HCT116 (cell line): ENCODE measurements around the gene CFAP221. TPM values are rescaled to one million over a fixed set of nuclear protein-coding genes. Genes with fewer than 3 reads are reported as not detected.

ENCODE experiments used
- ATAC-seq: fragments of 200-7000 bp; cut with Tn5 transposase; 2 replicates; pipeline ENCODE4 v1.9.1; 2020; ENCODE audit warnings: mild to moderate bottlenecking, moderate library complexity
- BruUV-seq: library from RNA; stranded (reverse); fragments of 400-500 nt; replicated peaks from 2 replicates; lab custom pipeline; 2021; lab: Mats Ljungman, UMichigan
- CTCF ChIA-PET: fragments of 300-600 bp; sonication (Branson Sonifier 250); formaldehyde crosslinking; loops from one replicate; lab custom pipeline; 2021; ENCODE audit warnings: antibody characterized with exemption; lab: Charles Lee
- POLR2A ChIA-PET: fragments of 300-600, 350-600 bp; sonication (Branson Sonifier 250); formaldehyde crosslinking; loops from one replicate; lab custom pipeline; 2021; ENCODE audit warnings: antibody characterized with exemption; lab: Charles Lee
- RAD21 ChIA-PET, 2 experiments: fragments of 300-600 bp; sonication (Branson Sonifier 250); formaldehyde crosslinking; loops; one replicate each; lab custom pipeline; 2023; ENCODE audit warnings: low total read pairs in 2 of 2; ENCODE audit not compliant: uncharacterized antibody in 2 of 2, unreplicated experiment in 2 of 2, low non-redundant PET in 1 of 2; lab: Charles Lee
- DNase-seq: peaks from one replicate; pipeline ENCODE4 v3.0.0-alpha.2; 2010; ENCODE audit warnings: low read depth, low spot score
- H2AFZ ChIP-seq: fragments of 200-600 bp; shearing (Covaris generic), sonication (generic); 2 replicates; pipeline ENCODE4 v1.6.1; 2017; ENCODE audit warnings: low read depth, mixed run types, mixed read lengths, antibody characterized with exemption, low read length; ENCODE audit not compliant: poor library complexity, severe bottlenecking
- H3K27ac ChIP-seq: 2 replicates; pipeline ENCODE4 v1.5.1; 2012; ENCODE audit warnings: low read depth, low read length
- H3K27me3 ChIP-seq: fragments of 200-600 bp; sonication (generic); 2 replicates; pipeline ENCODE4 v1.6.1; 2016; ENCODE audit warnings: mixed run types, low read length, mixed read lengths; ENCODE audit not compliant: insufficient read depth
- H3K36me3 ChIP-seq, 2 experiments: fragments of 200-500 bp in 1 of 2; fragments of 200-600 bp in 1 of 2; sonication (Bioruptor generic) in 1 of 2; sonication (generic) in 1 of 2; 2 replicates each; pipeline versions ENCODE4 v1.5.1 to v1.6.1; 2014 to 2016; ENCODE audit warnings: low read length in 2 of 2, inconsistent platforms in 1 of 2, mixed read lengths in 1 of 2, mixed run types in 1 of 2; ENCODE audit not compliant: insufficient read depth in 2 of 2, control insufficient read depth in 1 of 2
- H3K4me1 ChIP-seq, 2 experiments: fragments of 200-600 bp in 1 of 2; sonication (generic) in 1 of 2; 2 replicates each; pipeline versions ENCODE4 v1.5.1 to v1.6.1; 2012 to 2017; ENCODE audit warnings: low read length in 2 of 2, inconsistent platforms in 1 of 2, mild to moderate bottlenecking in 1 of 2, mixed read lengths in 1 of 2, mixed run types in 1 of 2, moderate library complexity in 1 of 2; ENCODE audit not compliant: insufficient read depth in 2 of 2, control insufficient read depth in 1 of 2
- H3K4me2 ChIP-seq: fragments of 200-600 bp; sonication (generic); 2 replicates; pipeline ENCODE4 v1.6.1; 2017; ENCODE audit warnings: mixed run types, low read length, mixed read lengths
- H3K4me3 ChIP-seq, 2 experiments: fragments of 200-600 bp in 1 of 2; sonication (generic) in 1 of 2; replicated peaks in 1 of 2; 2 replicates each; pipeline ENCODE4 v1.5.1; 2011 to 2016; ENCODE audit warnings: low read length in 2 of 2, control low read depth in 1 of 2, low read depth in 1 of 2, mild to moderate bottlenecking in 1 of 2, mixed read lengths in 1 of 2, mixed run types in 1 of 2
- H3K79me2 ChIP-seq: fragments of 200-600 bp; sonication (generic); 2 replicates; pipeline ENCODE4 v1.6.1; 2017; ENCODE audit warnings: mild to moderate bottlenecking, mixed run types, low read length, moderate library complexity, mixed read lengths; ENCODE audit not compliant: insufficient read depth
- H3K9ac ChIP-seq: fragments of 200-600 bp; sonication (generic); 2 replicates; pipeline ENCODE4 v1.6.1; 2016; ENCODE audit warnings: low read length, mixed read lengths
- H3K9me2 ChIP-seq: fragments of 200-600 bp; sonication (generic), shearing (Covaris generic); 2 replicates; pipeline ENCODE4 v1.6.1; 2017; ENCODE audit warnings: mixed run types, mild to moderate bottlenecking, moderate library complexity; ENCODE audit not compliant: insufficient read depth
- H3K9me3 ChIP-seq, 2 experiments: fragments of 200-500 bp in 1 of 2; fragments of 200-600 bp in 1 of 2; sonication (Bioruptor generic) in 1 of 2; sonication (generic) in 1 of 2; 2 replicates each; pipeline ENCODE4 v1.6.1; 2014 to 2017; ENCODE audit warnings: low read length in 2 of 2, mixed read lengths in 2 of 2, inconsistent platforms in 1 of 2, low read depth in 1 of 2, mild to moderate bottlenecking in 1 of 2, mixed run types in 1 of 2, moderate library complexity in 1 of 2; ENCODE audit not compliant: control insufficient read depth in 1 of 2, insufficient read depth in 1 of 2
- H4K20me1 ChIP-seq: fragments of 200-600 bp; sonication (generic), shearing (Covaris generic); 2 replicates; pipeline ENCODE4 v1.6.1; 2017; ENCODE audit warnings: mixed run types, mild to moderate bottlenecking, moderate library complexity; ENCODE audit not compliant: insufficient read depth
- CBX3 ChIP-seq: IDR thresholded peaks from 2 replicates; pipeline ENCODE4 v1.6.1; 2012; ENCODE audit warnings: low read depth
- ELF1 ChIP-seq: IDR thresholded peaks from 2 replicates; pipeline ENCODE4 v1.6.1; 2012; ENCODE audit warnings: low read depth, borderline replicate concordance
- FOSL1 ChIP-seq: IDR thresholded peaks from 2 replicates; pipeline ENCODE4 v1.6.1; 2012; ENCODE audit warnings: low read depth
- POLR2A ChIP-seq: IDR thresholded peaks from 2 replicates; pipeline ENCODE4 v1.7.0; 2011; ENCODE audit warnings: borderline replicate concordance; ENCODE audit not compliant: insufficient read depth, insufficient read length; ENCODE audit errors: extremely low read depth
- POLR2AphosphoS5 ChIP-seq: IDR thresholded peaks from 2 replicates; pipeline ENCODE4 v1.6.1; 2011; ENCODE audit warnings: mild to moderate bottlenecking, low read depth, low read length, moderate library complexity
- RAD21 ChIP-seq: IDR thresholded peaks from 2 replicates; pipeline ENCODE4 v1.6.1; 2012; ENCODE audit warnings: low read depth, mild to moderate bottlenecking
- REST ChIP-seq: IDR thresholded peaks from 2 replicates; pipeline ENCODE4 v1.6.1; 2012; ENCODE audit warnings: low read depth
- SIN3A ChIP-seq: IDR thresholded peaks from 2 replicates; pipeline ENCODE4 v1.6.1; 2012; ENCODE audit warnings: low read depth
- SP1 ChIP-seq: IDR thresholded peaks from 2 replicates; pipeline ENCODE4 v1.6.1; 2012; ENCODE audit warnings: low read depth
- TCF7L2 ChIP-seq: IDR thresholded peaks from 2 replicates; pipeline ENCODE4 v1.7.0; 2011; ENCODE audit warnings: borderline replicate concordance, inconsistent platforms; ENCODE audit not compliant: insufficient read depth, insufficient read length; ENCODE audit errors: extremely low read depth
- intact Hi-C: fragments of 100-400 bp; cut with micrococcal nuclease; formaldehyde crosslinking; loops from 2 replicates; pipeline ENCODE4 v1.10.0; 2022
- total RNA-seq: library from RNA; stranded (reverse); gene quantifications from one replicate; pipeline ENCODE4 v1.2.1, GENCODE V29; 2021; ENCODE audit not compliant: unreplicated experiment
- TF ChIP-seq, protein P1 (sequence below): IDR thresholded peaks from 2 replicates; pipeline ENCODE4 v1.6.1; 2012

Gene CFAP221
- total RNA-seq, 1 experiment from 2014 or later, result 0.96 TPM

GRCh38 chr2:119536211-119536610 lies 8.0 kb upstream of the CFAP221 start:
- ChIA-PET RAD21 (no interaction called here), POLR2A (no interaction called here), CTCF (no interaction called here)
- H3K36me3 ChIP-seq, result no peaks in the 10 kb centered on the region
- H3K4me3 ChIP-seq, result no peak overlapping the region
- no peaks in the 10 kb centered on the region for H3K27me3 ChIP-seq
- TF ChIP-seq POLR2AphosphoS5 (no peak), FOSL1 (no peak), RAD21 (no peak), SIN3A (no peak), SP1 (no peak), ELF1 (no peak), REST (no peak), TCF7L2 (no peak), POLR2A (no peak), CBX3 (no peak)
- TF ChIP-seq, protein P1, sequence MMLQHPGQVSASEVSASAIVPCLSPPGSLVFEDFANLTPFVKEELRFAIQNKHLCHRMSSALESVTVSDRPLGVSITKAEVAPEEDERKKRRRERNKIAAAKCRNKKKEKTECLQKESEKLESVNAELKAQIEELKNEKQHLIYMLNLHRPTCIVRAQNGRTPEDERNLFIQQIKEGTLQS, result no peak
- no peaks in the 10 kb centered on the region for H3K9me2 ChIP-seq
- H3K4me1 ChIP-seq, result no peaks in the 10 kb centered on the region
- BruUV-seq, result no TSS peak
- H4K20me1 ChIP-seq, result no peaks in the 10 kb centered on the region
- H3K79me2 ChIP-seq, result no peaks in the 10 kb centered on the region
- ATAC-seq (no peak), DNase-seq (no peak)
- intact Hi-C loops, result no loop called here
- no peak overlapping the region for H2AFZ ChIP-seq
- H3K9ac ChIP-seq, result no peak overlapping the region
- no peak overlapping the region for H3K27ac ChIP-seq
- no peak overlapping the region for H3K4me2 ChIP-seq
- H3K9me3 ChIP-seq, result peaks cover 4 to 13% of the 10 kb centered on the region in 2 experiments; a peak in 2 of 4 replicates
